ENCODE data around the gene ATAD3C.
"Not testable (repeated sequence)": the region's sequence is repeated elsewhere in the genome, so short reads cannot be mapped to it uniquely, and the experiment has no call there.

The ATAD3C gene

DNA sequence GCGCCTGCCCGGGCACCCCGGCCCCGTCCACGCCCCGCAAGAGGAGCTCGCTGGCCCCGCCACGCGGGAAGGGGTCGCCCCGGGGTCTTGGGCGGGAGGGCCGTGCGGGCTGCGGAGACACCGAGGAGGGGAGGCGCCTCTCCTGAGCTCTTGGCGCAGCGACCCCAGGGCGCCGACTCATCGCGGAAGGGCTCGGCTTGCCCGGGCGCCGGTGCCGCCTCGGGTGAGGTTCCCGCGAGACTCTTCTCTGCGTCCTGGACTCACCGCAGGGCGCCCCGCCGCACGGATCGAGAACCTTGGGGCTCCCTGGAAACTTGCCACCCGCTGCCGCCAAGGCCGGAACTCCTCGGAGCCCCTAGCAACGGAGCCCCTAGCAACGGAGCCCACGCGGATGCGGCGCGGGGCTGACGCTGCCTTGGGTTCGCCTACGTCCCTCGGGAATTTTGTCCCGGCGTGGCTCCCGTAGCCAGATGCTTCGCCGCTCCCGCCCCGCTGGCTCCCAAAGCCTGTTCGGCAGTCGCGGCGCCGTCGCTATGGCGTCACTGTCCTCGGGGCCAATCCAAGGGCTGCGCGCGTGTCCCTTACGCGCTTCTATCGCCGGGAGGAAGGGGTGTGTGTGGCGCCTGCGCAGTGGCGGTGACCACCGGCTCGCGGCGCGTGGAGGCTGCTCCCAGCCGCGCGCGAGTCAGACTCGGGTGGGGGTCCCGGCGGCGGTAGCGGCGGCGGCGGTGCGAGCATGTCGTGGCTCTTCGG, 62.2 kb downstream of the ATAD3C start, which contains the start of gene ATAD3A:
Gene ATAD3A (plus strand): TSS at position 630 of the 753 bp plus-strand sequence. CDS start 107 bp downstream, at position 737.
- peak; percentile 89 to 93 (median 92) for DNase-seq

DNA sequence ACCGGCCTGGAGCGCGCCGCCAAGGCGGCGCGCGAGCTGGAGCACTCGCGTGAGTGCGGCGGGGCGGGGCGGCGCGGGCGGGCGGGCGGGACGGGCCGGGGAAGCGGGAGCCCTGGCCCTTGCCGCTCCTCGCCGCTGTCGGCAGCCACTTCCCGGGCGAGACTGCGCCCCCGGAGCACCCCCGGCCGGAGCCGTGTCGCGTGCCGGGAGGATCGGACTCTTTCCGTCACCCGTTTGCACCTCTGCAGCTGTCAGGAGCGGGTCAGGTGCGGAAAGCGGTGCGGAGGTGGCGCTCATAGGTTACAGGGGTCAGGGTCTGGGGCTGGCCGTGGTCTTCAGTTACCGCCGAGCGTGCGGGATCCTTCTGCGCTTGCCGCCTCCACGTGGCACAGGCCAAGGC, 62.9 kb downstream of the ATAD3C start:
- DNase-seq = not testable (repeated sequence)

DNA sequence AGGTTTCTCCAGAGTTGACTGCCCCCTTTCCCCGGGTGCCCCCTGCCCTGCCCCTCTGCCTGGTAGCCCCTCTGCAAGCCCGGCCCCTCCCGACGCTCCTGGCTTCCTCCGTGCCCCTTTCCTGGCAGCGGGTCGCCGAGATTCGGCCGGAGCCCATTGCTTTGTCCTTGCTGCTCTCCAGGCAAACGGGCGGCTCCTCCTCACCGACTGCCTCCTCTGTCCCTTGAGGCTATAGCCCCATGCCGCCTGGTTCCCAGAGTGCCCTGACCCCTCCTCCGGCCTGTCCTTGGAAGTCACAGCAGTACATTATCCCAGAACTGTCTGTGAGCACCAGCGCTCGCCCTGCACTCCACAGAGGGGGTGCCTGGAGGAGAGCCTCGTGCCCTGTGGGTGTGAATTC, 64.2 kb downstream of the ATAD3C start:
- DNase-seq = not testable (repeated sequence)

DNA sequence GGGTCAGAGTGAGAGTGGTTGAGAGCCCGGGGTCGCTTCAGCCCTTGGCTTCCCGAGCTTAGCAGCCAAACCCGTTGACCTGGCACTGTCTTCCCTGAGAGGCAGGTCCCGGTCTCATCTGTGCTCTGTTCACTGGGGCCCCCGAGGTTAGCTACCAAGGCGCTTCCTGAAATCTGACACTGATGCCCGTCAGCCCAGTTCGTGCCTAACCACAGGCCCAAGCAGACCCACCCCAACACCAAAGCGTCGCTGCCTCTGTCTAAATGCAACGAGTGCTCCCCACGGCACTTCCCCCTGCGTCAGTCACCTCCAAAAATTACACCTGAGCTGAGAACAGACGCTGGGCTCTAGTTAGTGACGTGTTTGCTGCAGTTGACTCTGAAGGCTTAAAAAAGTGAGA, 64.9 kb downstream of the ATAD3C start:
- DNase-seq = not testable (repeated sequence)

DNA sequence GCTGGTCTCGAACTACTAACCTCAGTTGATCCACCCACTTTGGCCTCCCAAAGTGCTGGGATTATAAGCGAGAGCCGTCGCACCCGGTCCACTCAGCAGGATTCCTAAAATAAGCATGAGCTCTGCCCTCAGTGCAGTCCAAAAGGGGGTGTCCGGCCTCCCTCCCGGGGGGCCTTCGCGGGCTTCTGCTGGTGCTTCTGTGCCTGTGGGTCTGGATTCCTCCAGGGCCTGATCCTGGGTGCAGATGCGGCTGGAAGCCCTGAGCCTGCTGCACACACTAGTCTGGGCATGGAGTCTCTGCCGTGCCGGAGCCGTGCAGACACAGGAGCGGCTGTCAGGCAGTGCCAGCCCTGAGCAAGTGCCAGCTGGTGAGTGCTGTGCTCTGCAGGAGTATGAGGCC, 67.4 kb downstream of the ATAD3C start:
- not testable (repeated sequence) for DNase-seq

DNA sequence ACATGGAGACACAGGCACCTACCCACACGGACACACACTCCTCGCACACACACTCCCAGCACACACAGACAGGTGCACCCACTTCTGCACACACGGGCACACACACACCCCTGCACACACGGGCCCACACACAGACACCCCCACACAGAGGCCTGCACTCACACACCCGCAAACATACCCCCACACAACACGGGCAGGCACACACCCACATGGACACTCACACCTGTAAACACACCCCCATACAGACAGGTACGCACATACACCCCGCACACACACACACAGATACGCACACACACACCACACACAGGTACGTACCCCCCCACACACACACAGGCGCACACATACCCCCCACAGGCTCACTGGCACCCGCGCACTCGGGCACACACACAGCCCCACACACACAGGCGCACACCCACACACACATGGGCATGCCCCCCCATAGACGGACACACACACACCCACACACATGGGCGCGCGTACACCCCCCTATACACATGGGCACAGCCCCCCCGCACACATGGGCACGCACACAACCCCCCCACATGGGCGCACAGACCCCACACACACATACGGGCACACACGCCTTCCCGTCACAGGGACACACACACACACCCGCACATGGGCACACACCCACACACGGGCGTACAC, 68.6 kb downstream of the ATAD3C start:
- DNase-seq = no peak

DNA sequence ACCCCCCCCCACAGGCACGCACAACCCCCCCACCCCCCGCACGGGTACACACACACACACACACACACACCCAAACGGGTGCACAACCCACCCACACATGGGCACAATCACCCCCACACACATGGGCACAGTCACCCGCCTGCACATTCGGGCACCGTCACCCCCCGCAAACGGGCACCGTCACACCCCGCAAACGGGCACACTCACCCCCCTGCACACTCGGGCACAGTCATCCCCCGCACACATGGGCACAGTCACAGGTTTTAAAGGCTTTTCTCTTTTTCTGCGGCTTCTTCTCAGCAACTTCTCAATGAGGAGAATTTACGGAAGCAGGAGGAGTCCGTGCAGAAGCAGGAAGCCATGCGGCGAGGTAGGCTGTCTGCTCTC, 69.1 kb downstream of the ATAD3C start:
- DNase-seq = not testable (repeated sequence)

All from activated CD4-positive, CD25-positive, alpha-beta regulatory T cell (primary cell).